ENCODE results near the gene IL1R2.

The IL1R2 gene

GRCh38 chr2:102070058-102070642 is 78.4 kb downstream of the IL1R2 start:
- no peak overlapping the region for H3K27ac ChIP-seq
- no peak for DNase-seq (ENCODE audit: low read depth, low spot score)

GRCh38 chr2:102072741-102073140 is 81.0 kb downstream of the IL1R2 start:
- no peak for DNase-seq (ENCODE audit: low read depth, low spot score)
- no peak overlapping the region for H3K27ac ChIP-seq

GRCh38 chr2:102073168-102073724 is 81.5 kb downstream of the IL1R2 start:
- DNase-seq (ENCODE audit: low read depth, low spot score): no peak
- no peak overlapping the region for H3K27ac ChIP-seq

GRCh38 chr2:102074152-102074783 is 82.5 kb downstream of the IL1R2 start:
- no peak for DNase-seq (ENCODE audit: low read depth, low spot score)
- no peak overlapping the region for H3K27ac ChIP-seq

- no peak overlapping the region for H3K27ac ChIP-seq
- no peak for DNase-seq (ENCODE audit: low read depth, low spot score)
Measured at GRCh38 chr2:102075479-102075878, 83.7 kb downstream of the IL1R2 start.

GRCh38 chr2:102076512-102076911 is 84.8 kb downstream of the IL1R2 start:
- H3K27ac ChIP-seq: no peak overlapping the region
- DNase-seq (ENCODE audit: low read depth, low spot score): no peak
